SK-N-SH (cell line): ENCODE results near the gene ZNF106.

Source experiments
- EP300 ChIP-seq, 2 experiments: IDR thresholded peaks; 2 replicates each; pipeline versions ENCODE4 v1.4.0 to v1.6.1; 2012; ENCODE audit warnings: borderline replicate concordance in 1 of 2, low read depth in 1 of 2, low read length in 1 of 2
- FOXJ3 ChIP-seq: sonication (generic); formaldehyde crosslinking; IDR thresholded peaks from 2 replicates; pipeline ENCODE4 v1.5.1; 2020; ENCODE audit warnings: mild to moderate bottlenecking, missing genetic modification reagents
- MAX ChIP-seq: IDR thresholded peaks from 2 replicates; pipeline ENCODE4 v1.4.0; 2012; ENCODE audit warnings: low read depth
- MXI1 ChIP-seq: IDR thresholded peaks from 2 replicates; pipeline ENCODE4 v1.6.1; 2012; ENCODE audit warnings: mild to moderate bottlenecking, low read depth, low read length, improper control_type of control experiment
- POLR2AphosphoS5 ChIP-seq: IDR thresholded peaks from 2 replicates; pipeline ENCODE4 v1.6.1; 2012; ENCODE audit warnings: low read depth, low read length
- RFX5 ChIP-seq: IDR thresholded peaks from 2 replicates; pipeline ENCODE4 v1.6.1; 2012; ENCODE audit warnings: mild to moderate bottlenecking, improper control_type of control experiment, low read length
- SMC3 ChIP-seq: IDR thresholded peaks from 2 replicates; pipeline ENCODE4 v1.6.1; 2012; ENCODE audit warnings: low read depth, low read length, improper control_type of control experiment
- TAF1 ChIP-seq: IDR thresholded peaks from 2 replicates; pipeline ENCODE4 v1.6.1; 2012; ENCODE audit warnings: low read depth, mild to moderate bottlenecking, low read length, moderate library complexity, borderline replicate concordance
- TCF12 ChIP-seq: IDR thresholded peaks from 2 replicates; pipeline ENCODE4 v1.4.0; 2012
- YY1 ChIP-seq: IDR thresholded peaks from 2 replicates; pipeline ENCODE4 v1.4.0; 2012; ENCODE audit warnings: low read depth, mild to moderate bottlenecking
- TF ChIP-seq, protein P1 (sequence below): fragments of 200-600 bp; sonication (generic); IDR thresholded peaks from 2 replicates; pipeline ENCODE4 v1.6.1; 2017; ENCODE audit warnings: antibody characterized with exemption, mild to moderate bottlenecking, moderate library complexity
- TF ChIP-seq, protein P2 (sequence below): IDR thresholded peaks from 2 replicates; pipeline ENCODE4 v1.6.1; 2012; ENCODE audit warnings: mild to moderate bottlenecking, low read depth, low read length, moderate library complexity

- TF ChIP-seq, protein P1, sequence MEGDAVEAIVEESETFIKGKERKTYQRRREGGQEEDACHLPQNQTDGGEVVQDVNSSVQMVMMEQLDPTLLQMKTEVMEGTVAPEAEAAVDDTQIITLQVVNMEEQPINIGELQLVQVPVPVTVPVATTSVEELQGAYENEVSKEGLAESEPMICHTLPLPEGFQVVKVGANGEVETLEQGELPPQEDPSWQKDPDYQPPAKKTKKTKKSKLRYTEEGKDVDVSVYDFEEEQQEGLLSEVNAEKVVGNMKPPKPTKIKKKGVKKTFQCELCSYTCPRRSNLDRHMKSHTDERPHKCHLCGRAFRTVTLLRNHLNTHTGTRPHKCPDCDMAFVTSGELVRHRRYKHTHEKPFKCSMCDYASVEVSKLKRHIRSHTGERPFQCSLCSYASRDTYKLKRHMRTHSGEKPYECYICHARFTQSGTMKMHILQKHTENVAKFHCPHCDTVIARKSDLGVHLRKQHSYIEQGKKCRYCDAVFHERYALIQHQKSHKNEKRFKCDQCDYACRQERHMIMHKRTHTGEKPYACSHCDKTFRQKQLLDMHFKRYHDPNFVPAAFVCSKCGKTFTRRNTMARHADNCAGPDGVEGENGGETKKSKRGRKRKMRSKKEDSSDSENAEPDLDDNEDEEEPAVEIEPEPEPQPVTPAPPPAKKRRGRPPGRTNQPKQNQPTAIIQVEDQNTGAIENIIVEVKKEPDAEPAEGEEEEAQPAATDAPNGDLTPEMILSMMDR, result no peak
- TF ChIP-seq SMC3 (no peak), POLR2AphosphoS5 (no peak), MXI1 (no peak), TAF1 (no peak), MAX (no peak), RFX5 (no peak), TCF12 (no peak), FOXJ3 (CRISPR knock-in tag) (no peak), EP300 (IDR thresholded peaks at IDR 0.05; ENCODE audit: borderline replicate concordance in 1 of 2, low read depth in 1 of 2, low read length in 1 of 2) (no peak), YY1 (no peak)
- TF ChIP-seq, protein P2, sequence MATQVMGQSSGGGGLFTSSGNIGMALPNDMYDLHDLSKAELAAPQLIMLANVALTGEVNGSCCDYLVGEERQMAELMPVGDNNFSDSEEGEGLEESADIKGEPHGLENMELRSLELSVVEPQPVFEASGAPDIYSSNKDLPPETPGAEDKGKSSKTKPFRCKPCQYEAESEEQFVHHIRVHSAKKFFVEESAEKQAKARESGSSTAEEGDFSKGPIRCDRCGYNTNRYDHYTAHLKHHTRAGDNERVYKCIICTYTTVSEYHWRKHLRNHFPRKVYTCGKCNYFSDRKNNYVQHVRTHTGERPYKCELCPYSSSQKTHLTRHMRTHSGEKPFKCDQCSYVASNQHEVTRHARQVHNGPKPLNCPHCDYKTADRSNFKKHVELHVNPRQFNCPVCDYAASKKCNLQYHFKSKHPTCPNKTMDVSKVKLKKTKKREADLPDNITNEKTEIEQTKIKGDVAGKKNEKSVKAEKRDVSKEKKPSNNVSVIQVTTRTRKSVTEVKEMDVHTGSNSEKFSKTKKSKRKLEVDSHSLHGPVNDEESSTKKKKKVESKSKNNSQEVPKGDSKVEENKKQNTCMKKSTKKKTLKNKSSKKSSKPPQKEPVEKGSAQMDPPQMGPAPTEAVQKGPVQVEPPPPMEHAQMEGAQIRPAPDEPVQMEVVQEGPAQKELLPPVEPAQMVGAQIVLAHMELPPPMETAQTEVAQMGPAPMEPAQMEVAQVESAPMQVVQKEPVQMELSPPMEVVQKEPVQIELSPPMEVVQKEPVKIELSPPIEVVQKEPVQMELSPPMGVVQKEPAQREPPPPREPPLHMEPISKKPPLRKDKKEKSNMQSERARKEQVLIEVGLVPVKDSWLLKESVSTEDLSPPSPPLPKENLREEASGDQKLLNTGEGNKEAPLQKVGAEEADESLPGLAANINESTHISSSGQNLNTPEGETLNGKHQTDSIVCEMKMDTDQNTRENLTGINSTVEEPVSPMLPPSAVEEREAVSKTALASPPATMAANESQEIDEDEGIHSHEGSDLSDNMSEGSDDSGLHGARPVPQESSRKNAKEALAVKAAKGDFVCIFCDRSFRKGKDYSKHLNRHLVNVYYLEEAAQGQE, result no peak
These were observed 38.0 kb upstream of the ZNF106 start for GRCh38 chr15:42528970-42529369.
